Frontal cortex (tissue), 4 donors: ENCODE measurements around the gene PRR14L. TPM values are rescaled to one million over a fixed set of nuclear protein-coding genes. Genes with fewer than 3 reads are reported as not detected.

Source experiments
- DNase-seq, 2 donors: peaks; one replicate each; pipeline ENCODE4 v3.0.0; 2012; ENCODE audit warnings: low spot score in 2 of 2
- FAIRE-seq: peaks from 2 replicates; lab custom pipeline; 2012; peaks lifted over from hg19 to GRCh38; lab: Jason Lieb, UNC
- small RNA-seq: library from RNA; depleted of rRNA; stranded (forward); fragments of <200 nt; gene quantifications from one replicate; pipeline ENCODE3, GENCODE V24; 2014
- total RNA-seq: library from RNA; depleted of rRNA; stranded (reverse); fragments of >200 nt; gene quantifications from one replicate; pipeline ENCODE4 v1.2.3, GENCODE V29; 2014
- donor health status: control.
- donor health status: control.
- donor health status: control.

Gene PRR14L
- total RNA-seq, 1 donor from 2014 or later: 26.9 TPM

DNA sequence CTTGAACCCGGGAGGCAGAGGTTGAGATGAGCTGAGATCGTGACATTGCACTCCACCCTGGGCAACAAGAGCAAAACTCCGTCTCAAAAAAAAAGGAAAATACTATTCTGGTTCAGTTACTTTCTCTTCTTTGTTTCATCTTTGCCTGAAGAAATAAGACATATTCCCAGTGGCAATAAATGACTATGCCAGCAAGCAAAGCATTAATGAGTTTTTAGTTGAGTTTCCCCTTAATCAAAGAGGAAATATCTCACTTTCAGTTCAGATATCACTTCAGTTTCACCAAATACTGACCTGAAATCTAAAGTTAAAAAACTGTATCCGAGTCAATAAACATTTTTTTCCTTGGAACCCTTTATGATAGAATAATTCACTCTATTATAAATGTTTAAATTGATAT, 98.3 kb downstream of the PRR14L start:
- DNase-seq (no peak), FAIRE-seq (no peak)

- no peak for FAIRE-seq
- DNase-seq: no peak
These were observed 99.5 kb downstream of the PRR14L start for GRCh38 chr22:31650391-31650790.

- FAIRE-seq (no peak), DNase-seq (no peak)
These were observed 102.2 kb downstream of the PRR14L start for GRCh38 chr22:31647523-31648320.

DNA sequence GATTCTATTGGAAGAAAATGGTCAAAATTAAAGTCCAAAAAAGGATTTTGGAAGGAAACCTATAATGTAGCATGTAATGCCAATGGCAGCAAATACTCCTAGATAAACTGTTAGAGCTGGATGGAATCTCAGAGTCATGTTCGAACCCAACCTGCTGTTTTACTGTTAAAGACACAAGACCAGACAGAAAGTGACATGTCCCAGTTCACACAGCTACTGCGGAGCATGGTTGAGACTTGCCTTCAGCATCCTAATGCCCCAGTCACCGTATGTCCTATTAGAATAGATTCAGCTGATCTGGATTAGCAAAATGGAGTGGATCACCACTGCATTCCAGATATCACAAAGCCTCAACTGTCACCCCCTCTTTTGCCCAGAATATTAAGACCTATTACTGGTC, 102.9 kb downstream of the PRR14L start:
- FAIRE-seq (no peak), DNase-seq (no peak)

- DNase-seq (no peak), FAIRE-seq (no peak)
These were observed 103.5 kb downstream of the PRR14L start for GRCh38 chr22:31646186-31647019.

DNA sequence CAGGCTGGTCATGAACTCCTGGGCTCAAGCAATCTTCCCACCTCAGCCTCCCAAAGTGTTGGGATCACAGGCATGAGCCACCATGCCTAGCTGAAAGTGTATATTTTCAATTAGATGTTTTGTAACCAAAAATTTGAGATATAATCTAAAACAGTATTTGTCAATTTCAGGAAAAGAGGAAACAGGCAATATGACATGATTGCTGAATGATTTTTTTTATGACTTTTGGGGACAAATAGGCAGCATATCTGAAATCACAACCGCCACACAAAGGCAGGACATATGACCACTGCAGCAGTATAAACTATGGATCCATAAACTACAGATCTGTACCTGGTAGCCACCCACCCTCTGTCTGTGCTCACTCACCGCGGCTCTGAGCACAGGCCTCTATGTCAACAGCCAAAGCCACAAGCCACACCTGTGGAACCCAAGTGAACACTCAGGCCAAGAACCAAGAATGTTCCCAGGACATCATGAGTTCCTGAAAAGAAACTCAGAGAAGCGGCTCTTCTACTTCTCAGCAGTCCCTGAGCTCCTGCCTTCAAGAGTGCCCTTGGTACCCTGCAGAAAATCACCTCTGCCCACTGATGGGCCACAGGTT, 110.4 kb downstream of the PRR14L start:
- no peak for FAIRE-seq
- DNase-seq: no peak

- DNase-seq: no peak
- no peak for FAIRE-seq
These were observed 111.9 kb downstream of the PRR14L start for GRCh38 chr22:31637891-31638618.

DNA sequence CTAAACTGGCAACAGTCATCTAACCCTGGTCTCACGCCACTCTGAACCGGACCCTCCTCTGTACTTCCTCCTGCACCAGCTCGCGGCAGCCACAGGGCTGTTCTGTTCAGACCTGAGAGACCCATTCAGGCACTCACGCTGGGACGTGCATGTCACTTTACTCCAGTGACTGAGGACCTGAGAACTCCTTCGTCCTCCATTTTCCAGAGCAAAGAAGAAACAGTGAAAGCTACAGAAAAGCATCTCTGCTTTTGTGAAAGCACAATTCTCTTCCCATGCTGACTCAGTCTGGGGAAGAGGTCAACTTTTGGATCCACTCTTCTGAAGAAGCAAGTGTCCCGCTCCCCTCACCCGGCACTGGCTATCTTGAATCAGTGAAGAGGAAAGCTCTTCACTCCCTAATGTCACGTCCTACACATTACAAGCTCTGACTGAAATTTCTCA, 112.5 kb downstream of the PRR14L start:
- DNase-seq: no peak
- FAIRE-seq: no peak

- FAIRE-seq (no peak), DNase-seq (no peak)
These were observed 114.2 kb downstream of the PRR14L start for GRCh38 chr22:31635638-31636306.

DNA sequence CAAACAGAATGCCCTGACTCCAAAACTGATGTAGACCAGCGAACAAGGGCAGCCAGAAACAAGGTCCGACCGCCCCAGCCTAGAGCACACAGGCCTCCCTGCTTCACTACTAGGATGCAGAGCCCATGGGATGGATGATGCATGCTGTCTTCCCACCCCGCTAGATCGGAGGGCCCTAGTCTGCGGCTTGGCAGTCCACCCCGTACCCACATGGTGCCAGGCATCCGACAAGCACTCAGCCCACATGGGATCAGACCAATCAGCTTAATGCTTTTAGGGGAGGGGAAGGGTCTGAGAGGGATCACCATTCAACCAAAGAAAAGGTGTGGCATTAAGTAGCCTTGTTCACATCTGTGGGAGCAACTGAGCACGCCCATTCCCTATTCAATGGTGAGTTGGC, 118.5 kb downstream of the PRR14L start:
- no peak for FAIRE-seq

More for the DNA sequence above, 118.5 kb downstream of the PRR14L start:
- no peak for DNase-seq

Small RNA genes lying within 50 kb of the gene (small RNA-seq; reads per million reads assigned to genes)
- gene RN7SL20P: not detected

Other genes starting within 250 kb of the PRR14L start
- gene PISD, start 87.9 kb downstream of the PRR14L start, total RNA-seq: 34.2 TPM
- 15.9 TPM for gene DEPDC5, start 3.9 kb upstream of the PRR14L start, total RNA-seq
- 255 TPM for gene YWHAH, start 194.4 kb upstream of the PRR14L start, total RNA-seq